ENCODE data around the gene SPPL2B. TPM values are rescaled to one million over a fixed set of nuclear protein-coding genes. Genes with fewer than 3 reads are reported as not detected.
A peak's percentile ranks its signal among the peaks of the same experiment; 100 is the strongest.

SPPL2B gene
- total RNA-seq, 1 donor from 2014 or later, result 20.7 TPM

DNA sequence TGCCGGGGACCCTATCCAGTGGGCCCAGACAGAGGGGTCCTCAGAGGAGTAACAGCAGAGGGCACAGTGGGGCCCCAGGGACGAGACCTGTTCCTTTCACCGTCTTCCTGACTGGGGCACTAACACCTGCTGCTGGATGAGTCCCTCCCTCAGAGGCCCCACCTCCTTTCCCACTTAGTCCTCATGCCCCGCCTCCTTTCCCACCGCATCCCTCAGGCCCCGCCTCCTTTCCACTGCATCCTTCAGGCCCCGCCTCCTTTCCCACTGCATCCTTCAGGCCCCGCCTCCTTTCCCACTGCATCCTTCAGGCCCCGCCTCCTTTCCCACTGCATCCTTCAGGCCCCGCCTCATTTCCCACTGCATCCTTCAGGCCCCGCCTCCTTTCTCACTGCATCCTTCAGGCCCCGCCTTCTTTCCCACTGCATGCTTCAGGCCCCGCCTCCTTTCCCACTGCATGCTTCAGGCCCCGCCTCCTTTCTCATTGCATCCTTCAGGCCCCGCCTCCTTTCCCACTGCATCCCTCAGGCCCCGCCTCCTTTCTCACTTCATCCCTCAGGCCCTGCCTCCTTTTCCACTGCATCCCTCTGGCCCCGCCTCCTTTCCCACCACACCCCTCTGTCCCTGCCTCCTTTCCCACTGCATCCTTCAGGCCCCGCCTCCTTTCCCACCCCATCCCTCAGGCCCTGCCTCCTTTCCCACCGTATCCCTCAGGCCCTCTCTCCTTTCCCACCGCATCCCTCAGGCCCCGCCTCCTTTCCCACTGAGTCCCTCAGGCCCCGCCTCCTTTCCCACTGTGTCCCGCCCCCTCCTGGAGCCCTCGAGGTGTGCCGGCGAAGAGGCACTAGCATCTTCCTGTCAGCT is 6.7 kb downstream of the SPPL2B start:
- Histone ChIP-seq H3K4me2 (no peak overlapping the region), H3K4me3 (no peak overlapping the region), H2AFZ (replicated peaks) (no peak overlapping the region), H3K36me3 (no peaks in the 10 kb centered on the region), H3K9me3 (ENCODE audit: low read depth) (no peaks in the 10 kb centered on the region), H3K4me1 (peaks cover 24% of the 10 kb centered on the region), H4K20me1 (ENCODE audit: low read depth) (peaks cover 64% of the 10 kb centered on the region), H3K9ac (no peak overlapping the region), H3K79me2 (ENCODE audit: low read depth) (peaks cover 72% of the 10 kb centered on the region), H3K27me3 (no peaks in the 10 kb centered on the region), H3K27ac (no peak overlapping the region), H3F3A (ENCODE audit: low read depth) (peaks cover 55% of the 10 kb centered on the region)
- H3K4me1 Mint-ChIP-seq, result peaks cover 44% of the 10 kb centered on the region
- H3K9me3 Mint-ChIP-seq, result peaks cover 4% of the 10 kb centered on the region
- no peak overlapping the region for H3K4me3 Mint-ChIP-seq
- H3K36me3 Mint-ChIP-seq, result peaks cover 6% of the 10 kb centered on the region
- DNase-seq (ENCODE audit: low spot score), result no peak
- TF ChIP-seq EZH2phosphoT487 (IDR thresholded peaks at IDR 0.05), result no peak
- TF ChIP-seq, protein P1, sequence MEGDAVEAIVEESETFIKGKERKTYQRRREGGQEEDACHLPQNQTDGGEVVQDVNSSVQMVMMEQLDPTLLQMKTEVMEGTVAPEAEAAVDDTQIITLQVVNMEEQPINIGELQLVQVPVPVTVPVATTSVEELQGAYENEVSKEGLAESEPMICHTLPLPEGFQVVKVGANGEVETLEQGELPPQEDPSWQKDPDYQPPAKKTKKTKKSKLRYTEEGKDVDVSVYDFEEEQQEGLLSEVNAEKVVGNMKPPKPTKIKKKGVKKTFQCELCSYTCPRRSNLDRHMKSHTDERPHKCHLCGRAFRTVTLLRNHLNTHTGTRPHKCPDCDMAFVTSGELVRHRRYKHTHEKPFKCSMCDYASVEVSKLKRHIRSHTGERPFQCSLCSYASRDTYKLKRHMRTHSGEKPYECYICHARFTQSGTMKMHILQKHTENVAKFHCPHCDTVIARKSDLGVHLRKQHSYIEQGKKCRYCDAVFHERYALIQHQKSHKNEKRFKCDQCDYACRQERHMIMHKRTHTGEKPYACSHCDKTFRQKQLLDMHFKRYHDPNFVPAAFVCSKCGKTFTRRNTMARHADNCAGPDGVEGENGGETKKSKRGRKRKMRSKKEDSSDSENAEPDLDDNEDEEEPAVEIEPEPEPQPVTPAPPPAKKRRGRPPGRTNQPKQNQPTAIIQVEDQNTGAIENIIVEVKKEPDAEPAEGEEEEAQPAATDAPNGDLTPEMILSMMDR (IDR thresholded peaks at IDR 0.05), result no peak
- no peak for TF ChIP-seq EZH2 (IDR thresholded peaks at IDR 0.05)
- H3K27ac Mint-ChIP-seq, result peak overlapping the region; percentile 28
- peaks cover 2% of the 10 kb centered on the region for H3K27me3 Mint-ChIP-seq (ENCODE audit: insufficient read depth, low read depth)

DNA sequence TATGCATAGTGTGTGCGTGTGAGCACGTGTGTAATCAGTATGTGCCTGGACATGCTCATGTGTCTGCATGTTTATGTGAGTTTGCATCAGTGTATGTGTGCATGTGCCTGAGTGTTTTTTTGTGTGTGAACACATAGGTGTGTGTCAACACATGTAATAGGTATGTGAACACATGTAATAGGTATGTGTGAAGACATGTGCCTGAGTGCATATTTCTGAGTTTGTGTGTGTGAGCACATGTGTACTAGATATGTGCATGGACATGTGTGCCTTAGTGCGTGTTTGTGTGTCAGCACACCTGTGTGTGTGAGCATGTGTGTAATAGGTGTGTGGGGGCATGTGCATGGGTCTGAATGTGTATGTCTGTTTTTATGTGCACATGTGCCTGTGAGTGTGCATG is 7.4 kb downstream of the SPPL2B start:
- Mint-ChIP-seq H3K36me3 (peaks cover 6% of the 10 kb centered on the region), H3K4me1 (peaks cover 38% of the 10 kb centered on the region), H3K4me3 (peak overlapping the region; percentile 19), H3K9me3 (peaks cover 4% of the 10 kb centered on the region), H3K27me3 (ENCODE audit: insufficient read depth, low read depth) (peaks cover 2% of the 10 kb centered on the region), H3K27ac (peak overlapping the region; percentile 28)
- Histone ChIP-seq H3K79me2 (ENCODE audit: low read depth) (peaks cover 65% of the 10 kb centered on the region), H3K27ac (no peak overlapping the region), H2AFZ (replicated peaks) (no peak overlapping the region), H3K4me2 (no peak overlapping the region), H3K27me3 (no peaks in the 10 kb centered on the region), H3F3A (ENCODE audit: low read depth) (peaks cover 49% of the 10 kb centered on the region), H3K9ac (no peak overlapping the region), H3K36me3 (no peaks in the 10 kb centered on the region), H4K20me1 (ENCODE audit: low read depth) (peaks cover 58% of the 10 kb centered on the region), H3K9me3 (ENCODE audit: low read depth) (no peaks in the 10 kb centered on the region), H3K4me1 (peaks cover 17% of the 10 kb centered on the region), H3K4me3 (no peak overlapping the region)
- DNase-seq (ENCODE audit: low spot score), result no peak
- TF ChIP-seq EZH2 (IDR thresholded peaks at IDR 0.05) (no peak), EZH2phosphoT487 (IDR thresholded peaks at IDR 0.05) (no peak)
- TF ChIP-seq, protein P1 (IDR thresholded peaks at IDR 0.05), result no peak

DNA sequence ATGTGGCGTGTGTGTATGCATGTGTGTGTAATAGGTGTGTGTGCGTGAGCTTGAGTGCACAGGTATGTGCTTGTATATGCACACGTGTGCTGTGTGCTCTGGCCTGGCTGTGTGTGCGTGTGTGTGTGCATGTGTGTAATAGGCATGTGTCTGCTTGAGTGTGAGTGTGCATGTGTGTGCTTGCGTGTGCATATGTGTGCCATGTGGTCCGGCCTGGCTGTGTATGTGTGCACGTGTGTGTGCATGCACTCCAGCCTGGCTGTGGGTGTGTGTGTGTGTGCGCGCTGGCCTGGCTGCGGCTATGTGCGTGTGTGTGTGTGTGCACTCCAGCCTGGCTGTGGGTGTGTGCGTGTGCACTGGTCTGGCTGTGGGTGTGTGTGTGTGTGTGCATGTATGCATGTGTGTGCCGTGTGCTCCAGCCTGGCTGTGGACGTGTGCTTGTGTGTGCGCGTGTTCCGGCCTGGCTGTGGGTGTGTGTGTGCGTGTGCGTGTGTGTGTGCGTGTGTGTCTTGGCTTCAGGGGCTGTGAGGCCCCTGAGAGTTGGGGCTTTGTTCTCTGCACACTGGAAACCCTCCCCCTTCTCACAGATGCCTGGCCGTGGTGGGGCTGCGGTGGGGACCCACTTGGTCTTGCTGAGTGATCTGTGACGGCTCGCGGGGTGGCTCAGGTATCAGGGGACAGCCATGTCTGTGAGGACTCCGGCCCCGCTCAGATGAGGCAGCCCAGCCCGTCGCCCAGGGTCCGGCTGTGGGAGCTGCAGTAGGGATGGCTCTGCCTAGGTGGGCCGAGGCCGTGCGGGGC is 8.2 kb downstream of the SPPL2B start:
- Histone ChIP-seq H3K79me2 (ENCODE audit: low read depth) (peaks cover 57% of the 10 kb centered on the region), H3F3A (ENCODE audit: low read depth) (peaks cover 40% of the 10 kb centered on the region), H3K4me3 (no peak overlapping the region), H3K27me3 (no peaks in the 10 kb centered on the region), H3K4me2 (peak overlapping the region; percentile 4), H2AFZ (replicated peaks) (no peak overlapping the region), H4K20me1 (ENCODE audit: low read depth) (peaks cover 49% of the 10 kb centered on the region), H3K9ac (no peak overlapping the region), H3K27ac (peak overlapping the region; percentile 78), H3K36me3 (no peaks in the 10 kb centered on the region), H3K9me3 (ENCODE audit: low read depth) (no peaks in the 10 kb centered on the region), H3K4me1 (peaks cover 9% of the 10 kb centered on the region)
- H3K4me3 Mint-ChIP-seq, result peak overlapping the region; percentile 12
- peak overlapping the region; percentile 28 for H3K27ac Mint-ChIP-seq
- peaks cover 4% of the 10 kb centered on the region for H3K9me3 Mint-ChIP-seq
- DNase-seq (ENCODE audit: low spot score), result no peak
- peaks cover 29% of the 10 kb centered on the region for H3K4me1 Mint-ChIP-seq
- TF ChIP-seq EZH2phosphoT487 (IDR thresholded peaks at IDR 0.05) (no peak), EZH2 (IDR thresholded peaks at IDR 0.05) (no peak)
- TF ChIP-seq, protein P1 (IDR thresholded peaks at IDR 0.05), result no peak
- peaks cover 6% of the 10 kb centered on the region for H3K36me3 Mint-ChIP-seq
- peaks cover 2% of the 10 kb centered on the region for H3K27me3 Mint-ChIP-seq (ENCODE audit: insufficient read depth, low read depth)
